Measurements from ENCODE around the gene SERPINB3.

SERPINB3 gene

GRCh38 chr18:63681449-63682340 is 20.0 kb upstream of the SERPINB3 start:
- Histone ChIP-seq H3K79me2 (ENCODE audit: insufficient read depth, low read depth) (no peaks in the 10 kb centered on the region), H2AFZ (ENCODE audit: low read depth) (no peak overlapping the region), H3K4me2 (no peak overlapping the region), H3K27ac (no peak overlapping the region), H4K20me1 (ENCODE audit: insufficient read depth) (no peaks in the 10 kb centered on the region), H3K36me3 (ENCODE audit: insufficient read depth) (no peaks in the 10 kb centered on the region), H3K27me3 (ENCODE audit: insufficient read depth, low read depth) (no peaks in the 10 kb centered on the region), H3K4me3 (IDR thresholded peaks at IDR 0.05; ENCODE audit: insufficient read depth, low read depth, low read length) (no peak overlapping the region), H3K9ac (no peak overlapping the region), H3K4me1 (ENCODE audit: low read depth, poor library complexity, severe bottlenecking) (no peaks in the 10 kb centered on the region)
- no peak for TF ChIP-seq CTCF (conservative IDR thresholded peaks at IDR 0.05; ENCODE audit: low read depth, low read length)

- no peak overlapping the region for H3K4me2 ChIP-seq
- no peak overlapping the region for H2AFZ ChIP-seq (ENCODE audit: low read depth)
- no peaks in the 10 kb centered on the region for H3K79me2 ChIP-seq (ENCODE audit: insufficient read depth, low read depth)
- no peaks in the 10 kb centered on the region for H3K27me3 ChIP-seq (ENCODE audit: insufficient read depth, low read depth)
- H4K20me1 ChIP-seq (ENCODE audit: insufficient read depth) = no peaks in the 10 kb centered on the region
- H3K36me3 ChIP-seq (ENCODE audit: insufficient read depth) = no peaks in the 10 kb centered on the region
- no peak overlapping the region for H3K4me3 ChIP-seq (IDR thresholded peaks at IDR 0.05; ENCODE audit: insufficient read depth, low read depth, low read length)
- H3K27ac ChIP-seq = no peak overlapping the region
- H3K9ac ChIP-seq = no peak overlapping the region
- no peaks in the 10 kb centered on the region for H3K4me1 ChIP-seq (ENCODE audit: low read depth, poor library complexity, severe bottlenecking)
- TF ChIP-seq CTCF (conservative IDR thresholded peaks at IDR 0.05; ENCODE audit: low read depth, low read length) = no peak
These were observed 18.3 kb upstream of the SERPINB3 start for GRCh38 chr18:63679820-63680606.

GRCh38 chr18:63677500-63678225 is 16.0 kb upstream of the SERPINB3 start:
- Histone ChIP-seq H3K9ac (no peak overlapping the region), H2AFZ (ENCODE audit: low read depth) (no peak overlapping the region), H3K4me1 (ENCODE audit: low read depth, poor library complexity, severe bottlenecking) (no peaks in the 10 kb centered on the region), H3K79me2 (ENCODE audit: insufficient read depth, low read depth) (no peaks in the 10 kb centered on the region), H3K36me3 (ENCODE audit: insufficient read depth) (no peaks in the 10 kb centered on the region), H3K4me2 (no peak overlapping the region), H3K27ac (no peak overlapping the region), H4K20me1 (ENCODE audit: insufficient read depth) (no peaks in the 10 kb centered on the region), H3K27me3 (ENCODE audit: insufficient read depth, low read depth) (no peaks in the 10 kb centered on the region), H3K4me3 (IDR thresholded peaks at IDR 0.05; ENCODE audit: insufficient read depth, low read depth, low read length) (no peak overlapping the region)
- no peak for TF ChIP-seq CTCF (conservative IDR thresholded peaks at IDR 0.05; ENCODE audit: low read depth, low read length)

- Histone ChIP-seq H3K4me3 (IDR thresholded peaks at IDR 0.05; ENCODE audit: insufficient read depth, low read depth, low read length) (no peak overlapping the region), H3K79me2 (ENCODE audit: insufficient read depth, low read depth) (no peaks in the 10 kb centered on the region), H3K9ac (no peak overlapping the region), H3K27ac (no peak overlapping the region), H3K4me2 (no peak overlapping the region), H2AFZ (ENCODE audit: low read depth) (no peak overlapping the region), H3K4me1 (ENCODE audit: low read depth, poor library complexity, severe bottlenecking) (no peaks in the 10 kb centered on the region), H4K20me1 (ENCODE audit: insufficient read depth) (no peaks in the 10 kb centered on the region), H3K36me3 (ENCODE audit: insufficient read depth) (no peaks in the 10 kb centered on the region), H3K27me3 (ENCODE audit: insufficient read depth, low read depth) (no peaks in the 10 kb centered on the region)
- TF ChIP-seq CTCF (conservative IDR thresholded peaks at IDR 0.05; ENCODE audit: low read depth, low read length) = no peak; the same call in 1 of the 2 replicates
These were observed 15.0 kb upstream of the SERPINB3 start for GRCh38 chr18:63676526-63677323.

Measured in KMS-11 (cell line).